Heart right ventricle (tissue), 16 donors: ENCODE results near the gene IGFL4. TPM values are rescaled to one million over a fixed set of nuclear protein-coding genes. Genes with fewer than 3 reads are reported as not detected.

Experiments
- ATAC-seq, 8 donors: fragments of 200-7000 bp; cut with Tn5 transposase; one replicate each; pipeline ENCODE4 v1.9.1; 2020; ENCODE audit warnings: mild to moderate bottlenecking in 8 of 8, moderate library complexity in 8 of 8, moderate number of reproducible peaks in 1 of 8
- DNase-seq, 2 donors: peaks; one replicate each; pipeline ENCODE4 v3.0.0-alpha.2; 2020
- H3K27ac ChIP-seq, 10 donors: fragments of 200-600 bp; sonication (generic) in 2 of 10; one replicate each; pipeline versions ENCODE4 v1.5.0 to v1.8.0; 2020 to 2022; ENCODE audit warnings: mild to moderate bottlenecking in 3 of 10
- H3K27me3 ChIP-seq, 7 donors: fragments of 200-600 bp; one replicate each; pipeline ENCODE4 v1.8.0; 2021 to 2022; ENCODE audit warnings: mild to moderate bottlenecking in 2 of 7
- H3K36me3 ChIP-seq, 9 donors: fragments of 200-600 bp; sonication (generic) in 1 of 9; one replicate each; pipeline versions ENCODE4 v1.5.0 to v1.8.0; 2020 to 2022; ENCODE audit warnings: mild to moderate bottlenecking in 2 of 9
- H3K4me1 ChIP-seq, 9 donors: fragments of 200-600 bp; sonication (generic) in 1 of 9; one replicate each; pipeline versions ENCODE4 v1.5.0 to v1.8.0; 2020 to 2022; ENCODE audit warnings: mild to moderate bottlenecking in 4 of 9
- H3K4me3 ChIP-seq, 10 donors: fragments of 200-600 bp; sonication (generic) in 2 of 10; one replicate each; pipeline versions ENCODE4 v1.5.0 to v1.8.0; 2020 to 2022; ENCODE audit warnings: mild to moderate bottlenecking in 7 of 10, moderate library complexity in 2 of 10
- H3K9me3 ChIP-seq, 11 donors: fragments of 200-600 bp in 10 of 11; sonication (generic) in 2 of 11; one replicate each; pipeline versions ENCODE4 v1.5.0 to v1.8.0; 2013 to 2022; ENCODE audit warnings: mild to moderate bottlenecking in 2 of 11, control low read depth in 1 of 11, moderate library complexity in 1 of 11
- CTCF ChIP-seq, 9 donors: fragments of 200-600 bp; sonication (generic) in 2 of 9; IDR thresholded peaks; one replicate each; pipeline versions ENCODE4 v1.5.0 to v1.8.0; 2021 to 2022; ENCODE audit warnings: antibody characterized with exemption in 9 of 9, mild to moderate bottlenecking in 5 of 9, moderate library complexity in 1 of 9
- WGBS, 2 donors: extraction: QIAGEN DNeasy Blood & Tissue Kit; methylation state at CpG; one replicate each; pipeline ENCODE4 v1.1.7; 2013; ENCODE audit warnings: inconsistent platforms in 1 of 2; 5-methylcytosine and 5-hydroxymethylcytosine counted together
- intact Hi-C, 10 donors: fragments of 100-400 bp; cut with DNase I; formaldehyde crosslinking; loops; one replicate each; pipeline versions ENCODE4 v1.11.1 to v1.14.2; 2022
- polyA plus RNA-seq, 2 donors: library from polyadenylated mRNA; stranded (reverse); fragments of 200-250 nt; gene quantifications; one replicate each; pipeline ENCODE4 v1.2.3, GENCODE V29; 2013
- total RNA-seq, 10 donors: library from RNA; stranded (reverse); fragmentation: NEBNext Ultra II Directional in 3 of 10; extraction: Animal tissue kit (Norgen Biotek cat#: 25700) in 3 of 10; gene quantifications; one replicate each; pipeline versions ENCODE4 v1.2.1 to v1.2.4, GENCODE V29; 2021 to 2023
- donor health status: Arrhythmogenic right ventricular cardiomyopathy.
- donor health status: ischemic (EF 13 %, LVEDD 7.1; RV severe dilation, severe dysfunction).
- donor health status: healthy with polysubstance abuse.
- donor health status: DM: no; HTN: yes; CAD: no.
- donor health status: DM: no; HTN: no; CAD: no.
- donor health status: ischemic (EF 25% LVEDD 6.9; RV normal size, moderate dysfunction).
- donor health status: ischemic (EF 25% LVEDD 5.7; RV mildly dilated, moderate dysfunction).
- donor health status: healthy.
- donor health status: DM: yes; HTN: yes; CAD: no.
- donor health status: Ischemic cardiomyopathy.
- donor health status: ischemic (EF 35%, LVEDD 5.7; RV mildly dilated, moderate dysfunction).
- donor health status: nonischemic (EF 11% LVEDD 7.7; RV severe dilation, severe dysfunction).
- donor health status: DM: yes; HTN: yes; CAD: no.
- donor health status: PGD.
- donor health status: ischemic (EF 29% LVEDD 5.4; RV normal size, mild dysfunction).
- donor health status: nonischemic (EF 23%, LVEDD 6.1; RV moderate dilation, normal function).

IGFL4 gene
- total and polyA plus RNA-seq, 12 donors, result not detected

GRCh38 chr19:46025835-46026234 is 15.0 kb downstream of the IGFL4 start:
- Histone ChIP-seq H3K4me3 (no peak overlapping the region), H3K36me3 (no peaks in the 10 kb centered on the region), H3K27me3 (peaks cover 0 to 73% (median 60%) of the 10 kb centered on the region in 7 donors), H3K9me3 (no peaks in the 10 kb centered on the region), H3K27ac (no peak overlapping the region), H3K4me1 (peaks cover 0 to 14% (median 0%) of the 10 kb centered on the region in 9 donors)
- ATAC-seq, result no peak
- no peak for TF ChIP-seq CTCF (IDR thresholded peaks at IDR 0.05)
- intact Hi-C loops, result loop anchor here in 5 of 10 donors (5.0 kb wide), 4 partner anchors 51 to 241 kb away; no protein-coding TSS in a partner anchor
- DNase-seq, result no peak
- 70 to 81% methylated on average over 3 of the region's 3 CpGs for WGBS, 2 donors

DNA sequence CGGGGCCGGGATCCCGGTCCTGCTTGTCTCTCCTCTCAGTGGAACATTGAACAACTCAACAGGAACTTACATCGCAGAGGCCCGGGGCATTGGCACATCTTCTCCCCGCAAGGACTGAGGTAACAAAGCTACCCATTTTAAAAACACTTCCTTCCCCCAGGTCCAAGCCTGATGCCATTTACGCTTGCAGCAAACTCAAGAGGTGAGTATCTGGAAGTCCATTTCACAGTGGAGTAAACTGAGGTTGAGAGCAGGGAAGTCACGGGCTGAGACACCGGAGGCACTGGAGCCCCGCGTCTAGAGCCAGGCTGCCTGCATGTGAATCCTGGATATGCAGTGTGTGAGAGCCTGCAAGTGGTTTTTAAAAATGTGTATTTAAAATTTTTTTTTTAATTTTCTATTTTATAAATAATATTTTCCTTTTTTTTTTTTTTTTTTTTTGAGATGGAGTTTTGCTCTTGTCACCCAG is 17.5 kb downstream of the IGFL4 start:
- 51 to 57% methylated on average over 11 of the region's 11 CpGs for WGBS, 2 donors
- intact Hi-C loops, result no loop called here
- Histone ChIP-seq H3K4me1 (peaks cover 0 to 9% (median 0%) of the 10 kb centered on the region in 9 donors), H3K9me3 (no peaks in the 10 kb centered on the region), H3K27me3 (peaks cover 0 to 62% (median 58%) of the 10 kb centered on the region in 7 donors), H3K36me3 (peaks cover 0 to under 1% (median 0%) of the 10 kb centered on the region in 9 donors), H3K27ac (peak overlapping the region in 1 of 10 donors; percentile 65), H3K4me3 (peak overlapping the region in 1 of 10 donors; percentile 36)
- no peak for TF ChIP-seq CTCF (IDR thresholded peaks at IDR 0.05)
- DNase-seq (no peak), ATAC-seq (no peak)

DNA sequence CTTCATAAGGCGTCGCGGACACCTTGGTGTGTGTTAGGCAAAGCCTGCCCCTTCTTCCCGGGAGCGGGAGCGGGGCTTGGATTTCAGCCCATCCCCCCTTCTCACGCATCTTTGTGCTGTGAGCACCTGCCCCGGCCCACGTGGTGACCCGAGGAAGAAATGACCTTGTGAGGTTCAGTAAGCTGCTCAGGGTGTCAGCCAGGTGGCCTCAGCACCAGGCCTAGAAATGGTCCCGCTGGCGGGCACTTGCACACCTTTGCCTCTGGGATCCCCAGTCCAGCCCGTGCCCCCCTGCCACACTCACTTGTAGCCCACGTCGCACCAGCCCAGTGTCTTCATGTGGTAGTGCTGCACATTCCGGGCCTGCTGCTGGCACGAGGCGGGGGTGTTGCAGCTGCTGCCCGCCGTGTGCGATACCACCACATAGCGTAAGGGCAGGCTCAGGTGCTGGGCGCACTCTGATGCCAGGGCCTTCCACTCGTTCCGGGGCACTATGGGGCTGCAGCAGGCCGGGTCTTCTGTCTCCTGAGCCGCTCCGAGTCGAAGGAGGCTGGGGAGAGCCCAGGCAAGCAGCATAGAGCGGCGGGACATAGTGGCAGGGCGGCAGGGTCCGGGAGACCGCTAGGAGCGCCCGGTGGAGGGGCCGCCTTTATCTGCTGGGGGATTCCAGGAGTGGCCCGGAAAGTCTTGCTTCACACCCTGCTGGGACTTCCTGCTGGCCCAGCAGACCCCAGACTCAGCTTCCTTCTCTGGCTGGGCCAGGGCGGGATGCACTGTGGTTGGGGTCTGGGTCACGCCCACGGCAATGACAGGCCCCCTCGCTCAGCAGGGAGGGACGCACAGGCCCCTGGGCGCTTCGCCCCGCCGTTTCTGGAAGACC is 18.1 kb downstream of the IGFL4 start, which contains the start of gene PGLYRP1:
PGLYRP1 (minus strand) TSS at position 623 of the 880 bp plus-strand sequence; CDS start at position 591, 32 bp downstream.
- TF ChIP-seq CTCF (IDR thresholded peaks at IDR 0.05), result no peak
- Histone ChIP-seq H3K4me3 (peak within 1 kb of the TSS in 1 of 10 donors; percentile 36), H3K27ac (peak within 1 kb of the TSS in 1 of 10 donors; percentile 65), H3K9me3 (no peaks in the 10 kb centered on the region), H3K4me1 (peaks cover 0 to 9% (median 0%) of the 10 kb centered on the region in 9 donors), H3K36me3 (peaks cover 0 to 4% (median 0%) of the 10 kb centered on the region in 9 donors), H3K27me3 (peaks cover 0 to 57% (median 55%) of the 10 kb centered on the region in 7 donors)
- no peak for DNase-seq
- intact Hi-C loops, result no loop called here
- WGBS, 2 donors, result 22 to 31% methylated on average over 46 to 47 of the region's 47 CpGs
- peak in 2 of 8 donors; percentile 18 to 39 for ATAC-seq

DNA sequence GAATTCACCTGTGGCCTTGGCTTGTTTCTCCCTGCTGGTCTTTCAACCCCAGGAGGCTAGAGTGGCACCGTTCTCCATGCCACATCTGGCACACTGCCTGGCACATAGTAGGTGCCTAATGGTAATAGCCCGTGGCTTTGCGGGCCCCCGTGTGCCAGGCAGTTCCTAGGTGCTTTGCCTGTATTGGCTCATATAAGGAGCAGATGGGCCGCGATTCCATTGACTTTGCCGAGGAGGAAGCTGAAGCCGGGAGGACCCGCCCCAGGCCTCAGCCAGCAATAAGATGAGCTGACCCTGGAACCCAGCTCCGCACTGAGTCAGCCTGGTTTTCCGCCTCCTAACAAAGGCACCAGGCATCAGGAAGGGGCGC is 18.8 kb downstream of the IGFL4 start:
- Histone ChIP-seq H3K27me3 (peaks cover 0 to 52% (median 49%) of the 10 kb centered on the region in 7 donors), H3K4me3 (peak overlapping the region in 1 of 10 donors; percentile 36), H3K4me1 (peaks cover 0 to 11% (median 3%) of the 10 kb centered on the region in 9 donors), H3K27ac (no peak overlapping the region), H3K9me3 (no peaks in the 10 kb centered on the region), H3K36me3 (peaks cover 0 to 4% (median 0%) of the 10 kb centered on the region in 9 donors)
- intact Hi-C loops, result no loop called here
- ATAC-seq (peak in 2 of 8 donors; percentile 7 to 14), DNase-seq (no peak)
- no peak for TF ChIP-seq CTCF (IDR thresholded peaks at IDR 0.05)
- WGBS, 2 donors, result 50 to 56% methylated on average over 12 of the region's 12 CpGs
